Adipocyte (in vitro differentiated cells): ENCODE results near the gene COL26A1.
"Not testable (repeated sequence)": the region's sequence is repeated elsewhere in the genome, so short reads cannot be mapped to it uniquely, and the experiment has no call there.

Experiments
- DNase-seq: peaks from one replicate; pipeline ENCODE4 v3.0.0-alpha.2; 2015; ENCODE audit warnings: low read depth
- H3K27me3 ChIP-seq: replicated peaks from 2 replicates; pipeline ENCODE4 v1.7.0; 2013; ENCODE audit warnings: mild to moderate bottlenecking, low read length, moderate library complexity; ENCODE audit not compliant: control insufficient read depth, insufficient read depth
- H3K36me3 ChIP-seq: 2 replicates; pipeline ENCODE4 v1.7.0; 2013; ENCODE audit warnings: low read length, mild to moderate bottlenecking, moderate library complexity; ENCODE audit not compliant: control insufficient read depth, insufficient read depth, severe bottlenecking
- H3K4me1 ChIP-seq: 2 replicates; pipeline ENCODE4 v1.7.0; 2013; ENCODE audit warnings: mild to moderate bottlenecking, low read length, moderate library complexity; ENCODE audit not compliant: control insufficient read depth, insufficient read depth
- H3K4me3 ChIP-seq: 2 replicates; pipeline ENCODE4 v1.7.0; 2013; ENCODE audit warnings: mild to moderate bottlenecking, low read length, moderate library complexity
- H3K9ac ChIP-seq: 2 replicates; pipeline ENCODE4 v1.7.0; 2013; ENCODE audit warnings: mild to moderate bottlenecking, low read length, moderate library complexity
- H3K9me3 ChIP-seq: 2 replicates; pipeline ENCODE4 v1.7.0; 2013; ENCODE audit warnings: mild to moderate bottlenecking, low read length, moderate library complexity; ENCODE audit not compliant: control insufficient read depth

COL26A1 gene

DNA sequence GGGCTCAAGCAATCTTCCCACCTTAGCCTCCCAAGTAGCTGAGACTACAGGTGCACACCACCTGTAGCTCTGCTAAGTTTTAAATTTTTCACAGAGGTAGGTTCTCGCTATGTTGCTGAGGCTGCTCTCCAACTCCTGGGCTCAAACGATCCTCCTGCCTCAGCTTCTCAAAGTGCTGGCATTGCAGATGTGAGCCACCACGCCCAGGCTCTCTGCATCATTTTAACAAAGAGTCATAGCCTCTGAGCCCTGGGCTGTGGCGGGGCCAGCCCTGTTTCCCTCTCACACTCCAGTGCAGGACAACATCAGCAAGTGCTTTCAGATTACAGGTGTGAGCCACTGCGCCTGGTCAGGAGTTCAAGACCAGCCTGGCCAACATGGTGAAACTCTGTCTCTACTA is 102.5 kb downstream of the COL26A1 start:
- Histone ChIP-seq H3K36me3 (no peaks in the 10 kb centered on the region), H3K9ac (no peak overlapping the region), H3K27me3 (peaks cover 45% of the 10 kb centered on the region), H3K4me3 (no peak overlapping the region), H3K9me3 (no peaks in the 10 kb centered on the region), H3K4me1 (no peaks in the 10 kb centered on the region)
- no peak for DNase-seq

DNA sequence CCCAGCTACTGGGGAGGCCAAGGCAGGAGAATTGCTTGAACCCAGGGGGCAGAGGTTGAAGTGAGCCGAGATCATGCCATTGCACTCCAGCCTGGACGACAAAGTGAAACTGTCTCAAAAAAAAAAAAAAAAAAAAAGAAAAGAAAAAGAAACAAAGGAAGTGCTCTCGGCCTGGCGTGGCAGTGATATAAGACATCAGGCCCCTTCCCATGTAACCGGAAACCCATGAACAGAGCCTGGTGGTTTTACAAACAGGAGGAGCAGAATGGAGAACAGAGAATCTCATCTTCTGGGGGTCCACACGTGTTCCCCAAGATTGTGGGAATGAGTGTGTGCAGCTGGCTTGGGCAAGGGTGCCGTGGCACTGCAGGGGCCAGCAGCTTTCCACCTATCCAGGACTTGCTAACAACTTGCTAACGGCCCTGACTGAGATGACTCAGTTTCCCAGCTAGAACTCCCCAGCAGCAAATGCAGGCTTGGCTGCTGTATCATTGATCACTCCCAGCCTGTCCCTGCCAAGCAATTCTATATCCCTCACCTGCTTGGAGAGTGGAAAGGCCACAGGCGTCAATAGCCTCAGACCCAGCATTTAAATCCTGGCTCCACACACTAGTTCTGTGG is 103.0 kb downstream of the COL26A1 start:
- Histone ChIP-seq H3K27me3 (peaks cover 50% of the 10 kb centered on the region), H3K9ac (no peak overlapping the region), H3K36me3 (no peaks in the 10 kb centered on the region), H3K9me3 (no peaks in the 10 kb centered on the region), H3K4me1 (no peaks in the 10 kb centered on the region), H3K4me3 (no peak overlapping the region)
- DNase-seq, result no peak

DNA sequence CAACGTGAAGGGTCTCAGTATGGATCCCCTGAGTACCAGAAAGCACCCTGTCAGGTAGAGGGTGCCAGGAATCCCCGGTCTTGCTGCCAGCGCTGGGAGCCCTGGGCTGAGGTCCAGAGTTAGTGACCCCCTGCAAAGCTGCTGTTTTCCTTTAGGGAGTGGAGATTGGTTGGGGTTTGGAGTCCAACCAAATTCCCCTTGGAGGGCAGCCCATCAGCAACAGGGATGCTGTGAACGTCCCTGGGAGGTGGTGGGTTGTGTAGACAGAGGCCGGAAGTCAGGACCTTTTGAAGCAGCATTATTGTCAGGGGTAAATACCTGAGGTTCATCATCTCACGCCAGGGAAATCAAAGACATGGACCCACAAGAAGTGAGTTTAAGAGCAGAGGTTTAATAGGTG is 104.2 kb downstream of the COL26A1 start:
- no peak for DNase-seq
- no peak overlapping the region for H3K9ac ChIP-seq
- no peaks in the 10 kb centered on the region for H3K9me3 ChIP-seq
- H3K36me3 ChIP-seq, result no peaks in the 10 kb centered on the region
- peaks cover 47% of the 10 kb centered on the region for H3K27me3 ChIP-seq
- H3K4me1 ChIP-seq, result no peaks in the 10 kb centered on the region
- H3K4me3 ChIP-seq, result no peak overlapping the region

DNA sequence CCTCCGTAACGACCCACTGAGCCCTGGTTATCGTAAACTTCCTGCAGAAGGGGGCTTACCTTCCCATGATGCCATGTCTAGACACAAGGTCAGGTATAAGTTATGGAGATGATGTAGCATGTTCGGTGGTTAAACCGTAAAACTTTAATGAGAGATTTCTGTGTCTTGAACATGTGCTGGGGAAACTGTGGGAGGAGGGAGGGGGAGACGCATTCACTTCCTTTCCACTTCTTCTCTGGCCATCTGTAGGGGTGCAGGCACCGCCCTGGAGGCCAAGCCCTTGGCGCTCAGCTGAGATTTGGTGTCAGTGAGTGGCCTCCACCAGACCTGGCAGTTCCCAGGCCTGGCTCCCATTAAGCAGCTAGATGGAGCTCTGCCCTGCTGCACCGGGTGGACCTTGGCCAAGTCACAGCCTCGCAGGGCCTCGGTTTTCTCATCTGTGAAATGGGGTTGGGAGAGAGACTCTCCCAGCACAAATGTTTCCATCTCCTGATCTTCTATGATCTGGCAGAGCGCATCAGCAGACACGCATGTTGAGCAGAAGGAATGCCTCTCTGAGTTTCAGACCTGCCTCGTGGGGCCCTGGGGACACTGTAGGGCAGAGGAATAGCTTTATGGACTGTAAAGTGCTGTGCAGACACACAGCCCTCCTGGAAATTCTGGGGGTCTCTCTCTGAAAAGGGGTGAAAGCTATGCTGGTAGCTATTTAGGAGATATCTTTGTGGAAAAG is 106.0 kb downstream of the COL26A1 start:
- no peak overlapping the region for H3K9ac ChIP-seq

DNA sequence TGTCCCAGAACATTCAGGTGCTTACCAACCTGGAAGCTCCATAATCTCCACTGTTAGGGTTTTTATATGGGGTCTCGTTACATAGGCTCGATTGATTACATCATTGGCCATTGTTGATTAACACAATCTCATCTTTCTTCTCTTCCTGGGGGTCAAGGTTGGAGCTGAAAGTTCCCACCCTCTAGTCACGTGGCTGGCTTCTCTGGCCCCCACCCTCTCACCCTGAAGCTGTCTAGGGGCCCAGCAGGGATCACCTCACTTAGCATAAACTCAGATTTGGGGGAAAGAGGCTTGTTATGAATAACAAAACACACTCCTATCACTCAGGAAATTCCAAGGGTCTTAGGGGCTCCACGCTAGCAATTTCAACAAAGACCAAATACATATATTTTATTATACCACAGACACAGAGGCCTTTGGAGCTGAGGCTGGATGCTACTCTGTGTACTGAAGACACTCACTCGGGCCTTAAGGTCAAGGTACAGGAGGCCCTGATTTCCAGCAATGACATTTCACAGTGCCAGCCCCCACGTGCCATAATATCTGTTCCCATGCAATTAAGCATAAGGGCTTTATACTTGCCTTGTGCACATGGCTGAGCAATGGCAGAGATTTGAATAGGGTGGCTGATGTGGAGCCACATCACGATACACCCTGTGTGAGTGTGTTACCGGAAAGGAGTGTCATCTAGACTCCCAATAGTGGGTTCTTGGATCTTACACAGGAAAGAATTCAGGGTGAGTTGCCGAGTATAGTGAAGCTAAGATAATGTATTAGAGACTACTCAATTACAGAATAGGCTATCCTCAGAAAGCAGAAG is 108.2 kb downstream of the COL26A1 start:
- no peaks in the 10 kb centered on the region for H3K36me3 ChIP-seq
- no peaks in the 10 kb centered on the region for H3K9me3 ChIP-seq
- peaks cover 51% of the 10 kb centered on the region for H3K27me3 ChIP-seq
- DNase-seq, result no peak
- H3K9ac ChIP-seq, result no peak overlapping the region
- H3K4me1 ChIP-seq, result no peaks in the 10 kb centered on the region
- no peak overlapping the region for H3K4me3 ChIP-seq

More for the DNA sequence above, 106.0 kb downstream of the COL26A1 start:
- no peak overlapping the region for H3K4me3 ChIP-seq
- H3K4me1 ChIP-seq, result no peaks in the 10 kb centered on the region
- peaks cover 49% of the 10 kb centered on the region for H3K27me3 ChIP-seq
- no peak for DNase-seq
- H3K36me3 ChIP-seq, result no peaks in the 10 kb centered on the region
- H3K9me3 ChIP-seq, result no peaks in the 10 kb centered on the region

DNA sequence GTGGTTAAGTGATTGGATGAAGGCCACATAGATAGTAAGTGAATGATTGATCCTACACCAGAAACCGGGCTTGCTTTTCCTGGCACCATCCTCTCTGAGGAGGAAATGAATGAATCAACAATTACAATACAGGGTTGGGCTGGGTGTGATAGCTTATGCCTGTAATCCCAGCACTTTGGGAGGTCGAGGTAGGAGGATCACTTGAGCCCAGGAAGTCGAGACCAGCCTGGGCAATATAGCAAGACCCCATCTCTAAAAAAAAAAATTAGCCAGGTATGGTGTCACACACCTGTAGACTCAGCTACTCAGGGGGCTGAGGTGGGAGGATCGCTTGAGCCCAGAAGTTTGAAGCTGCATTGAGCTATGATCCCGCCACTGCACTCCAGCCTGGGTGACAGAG is 111.5 kb downstream of the COL26A1 start:
- Histone ChIP-seq H3K9ac (no peak overlapping the region), H3K9me3 (peaks cover 13% of the 10 kb centered on the region), H3K27me3 (peaks cover 35% of the 10 kb centered on the region), H3K36me3 (no peaks in the 10 kb centered on the region), H3K4me1 (no peaks in the 10 kb centered on the region), H3K4me3 (no peak overlapping the region)
- DNase-seq, result no peak

DNA sequence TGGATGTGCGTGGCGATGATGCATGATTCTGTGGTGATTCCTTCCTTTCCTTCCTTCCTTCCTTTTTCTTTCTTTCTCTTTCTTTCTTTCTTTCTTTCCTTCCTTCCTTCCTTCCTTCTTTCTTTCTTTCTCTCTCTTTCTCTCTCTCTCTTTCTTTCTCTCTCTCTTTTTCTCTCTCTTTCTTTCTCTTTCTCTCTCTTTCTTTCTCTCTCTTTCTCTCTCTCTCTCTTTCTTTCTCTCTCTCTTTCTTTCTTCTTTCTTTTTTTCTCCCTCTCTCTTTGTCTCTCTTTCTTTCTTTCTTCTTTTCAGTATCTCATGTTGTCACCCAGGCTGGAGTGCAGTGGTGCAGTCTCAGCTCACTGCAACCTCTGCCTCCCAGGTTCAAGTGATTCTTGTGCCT is 113.0 kb downstream of the COL26A1 start:
- not testable (repeated sequence) for H3K36me3 ChIP-seq, H3K4me1 ChIP-seq, H3K4me3 ChIP-seq, H3K9ac ChIP-seq, DNase-seq
- Histone ChIP-seq H3K27me3 (peaks cover 25% of the 10 kb centered on the region), H3K9me3 (peaks cover 27% of the 10 kb centered on the region)

DNA sequence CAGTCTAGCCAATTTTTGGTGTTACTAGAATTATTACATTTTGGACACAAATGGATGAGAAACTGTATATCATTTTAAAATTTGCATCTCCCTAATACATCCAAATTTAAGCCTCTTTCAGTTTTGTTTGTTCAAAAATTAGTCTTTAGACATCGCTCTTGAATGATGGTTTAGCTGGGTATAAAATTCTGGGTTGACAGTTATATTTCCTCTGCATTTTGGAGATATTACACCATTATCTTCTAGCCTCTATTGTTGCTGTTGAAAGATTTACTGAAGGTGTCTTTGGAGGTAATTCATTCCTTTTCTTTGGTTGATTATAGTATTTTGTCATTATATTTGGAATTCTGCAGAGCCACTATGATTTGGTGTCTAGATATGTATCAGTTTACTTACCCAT is 116.5 kb downstream of the COL26A1 start:
- H3K4me1 ChIP-seq, result no peaks in the 10 kb centered on the region
- H3K9me3 ChIP-seq, result peaks cover 27% of the 10 kb centered on the region
- H3K4me3 ChIP-seq, result no peak overlapping the region
- DNase-seq, result no peak
- H3K36me3 ChIP-seq, result no peaks in the 10 kb centered on the region
- H3K27me3 ChIP-seq, result peaks cover 11% of the 10 kb centered on the region
- H3K9ac ChIP-seq, result no peak overlapping the region

DNA sequence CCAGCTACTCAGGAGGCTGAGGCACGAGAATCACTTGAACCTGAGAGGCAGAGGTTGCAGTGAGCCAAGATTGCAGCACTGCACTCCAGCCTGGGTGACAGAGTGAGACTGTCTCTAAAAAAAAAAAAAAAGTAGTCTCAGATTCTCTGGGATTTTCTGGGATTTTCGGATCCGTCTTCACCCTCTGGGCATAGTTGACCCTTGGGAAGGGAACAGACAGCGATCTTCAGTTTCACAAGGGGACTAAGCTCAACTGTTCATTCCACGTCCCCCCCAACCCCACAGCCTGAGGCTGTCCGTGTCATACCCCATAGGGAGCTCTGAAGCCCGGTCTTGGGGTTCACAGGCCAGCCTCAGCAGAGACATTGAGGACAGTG is 123.4 kb downstream of the COL26A1 start:
- DNase-seq, H3K9ac ChIP-seq, H3K4me3 ChIP-seq, H3K36me3 ChIP-seq, H3K4me1 ChIP-seq, H3K9me3 ChIP-seq: not testable (repeated sequence)
- peaks cover 36% of the 10 kb centered on the region for H3K27me3 ChIP-seq

DNA sequence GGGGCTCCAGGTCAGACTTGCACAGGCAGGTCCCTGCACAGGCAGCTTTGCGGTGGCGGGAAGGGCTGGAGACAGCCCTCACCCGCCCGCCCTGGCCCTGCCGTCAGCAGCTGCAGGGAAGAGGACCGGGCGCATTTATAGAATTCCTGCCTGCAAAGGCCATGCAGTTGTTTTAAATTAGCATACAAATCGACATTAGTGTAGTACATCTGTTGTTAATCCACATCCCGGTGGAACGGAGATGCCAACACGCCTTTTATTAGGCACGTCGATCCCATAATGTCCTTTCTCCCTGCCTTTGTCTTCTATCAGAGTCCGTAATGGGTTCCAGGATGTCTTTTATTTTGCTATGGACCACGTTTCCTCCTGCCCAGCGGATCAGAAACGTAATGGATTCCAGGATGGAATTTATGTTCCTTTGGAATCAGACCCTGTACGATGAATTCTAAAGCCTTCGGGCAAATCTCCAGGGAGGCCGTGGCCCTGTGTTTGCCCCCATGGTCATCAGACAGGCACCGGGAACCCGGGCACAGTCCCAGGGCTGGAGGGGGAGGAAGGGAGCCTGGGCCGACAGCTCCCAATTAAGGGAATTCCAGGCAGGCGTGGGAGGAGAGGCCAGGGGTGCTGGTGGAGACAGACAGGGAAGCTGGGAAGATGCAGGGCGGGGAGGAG is 123.9 kb downstream of the COL26A1 start:
- Histone ChIP-seq H3K27me3 (peaks cover 38% of the 10 kb centered on the region), H3K9ac (no peak overlapping the region), H3K4me3 (no peak overlapping the region), H3K9me3 (no peaks in the 10 kb centered on the region), H3K36me3 (no peaks in the 10 kb centered on the region), H3K4me1 (peaks cover 4% of the 10 kb centered on the region)
- DNase-seq, result peak; percentile 72

DNA sequence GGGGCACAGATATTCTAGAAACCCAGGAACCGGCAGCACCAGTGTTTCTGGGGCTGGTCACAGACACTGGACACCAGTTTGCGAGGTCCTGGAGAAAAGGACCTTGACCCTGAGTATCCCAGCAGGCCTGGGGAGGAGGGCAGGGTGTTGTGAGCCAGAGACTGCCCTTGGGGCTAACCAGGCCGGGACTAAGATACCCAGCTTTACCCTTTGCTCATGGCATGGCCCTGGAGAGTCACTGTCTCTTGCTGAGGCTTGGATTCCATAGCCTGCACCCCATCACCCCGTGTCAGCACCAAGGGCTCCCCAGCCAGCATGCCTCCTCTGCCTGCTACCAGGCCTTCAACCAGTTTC is 124.4 kb downstream of the COL26A1 start:
- H3K27me3 ChIP-seq, result peaks cover 42% of the 10 kb centered on the region
- H3K9me3 ChIP-seq, result no peaks in the 10 kb centered on the region
- no peaks in the 10 kb centered on the region for H3K36me3 ChIP-seq
- peaks cover 4% of the 10 kb centered on the region for H3K4me1 ChIP-seq
- H3K4me3 ChIP-seq, result no peak overlapping the region
- no peak for DNase-seq
- no peak overlapping the region for H3K9ac ChIP-seq
